Right lobe of liver (tissue), 6 donors: ENCODE results near the gene UBE2N. TPM values are rescaled to one million over a fixed set of nuclear protein-coding genes. Genes with fewer than 3 reads are reported as not detected.

Source experiments
- ATAC-seq, 4 donors: fragments of 200-7000 bp; cut with Tn5 transposase; one replicate each; pipeline ENCODE4 v1.9.1; 2020; ENCODE audit warnings: mild to moderate bottlenecking in 4 of 4, moderate library complexity in 4 of 4
- DNase-seq, 3 donors: peaks; one replicate each; pipeline ENCODE4 v3.0.0-alpha.2; 2020
- H3K27ac ChIP-seq, 3 donors: fragments of 200-600 bp; one replicate each; pipeline ENCODE4 v1.8.0; 2022
- H3K27me3 ChIP-seq, 2 donors: fragments of 200-600 bp; one replicate each; pipeline ENCODE4 v1.8.0; 2022
- H3K36me3 ChIP-seq, 4 donors: fragments of 200-600 bp; sonication (generic) in 1 of 4; one replicate each; pipeline versions ENCODE4 v1.5.1 to v1.8.0; 2017 to 2022; ENCODE audit warnings: control low read depth in 1 of 4
- H3K4me1 ChIP-seq, 4 donors: fragments of 200-600 bp; sonication (generic) in 1 of 4; one replicate each; pipeline versions ENCODE4 v1.5.1 to v1.8.0; 2017 to 2022; ENCODE audit warnings: control low read depth in 1 of 4
- H3K4me3 ChIP-seq, 3 donors: fragments of 200-600 bp; one replicate each; pipeline ENCODE4 v1.8.0; 2022
- H3K9me3 ChIP-seq, 4 donors: fragments of 200-600 bp; sonication (generic) in 1 of 4; one replicate each; pipeline versions ENCODE4 v1.5.1 to v1.8.0; 2017 to 2022; ENCODE audit warnings: control low read depth in 1 of 4
- CTCF ChIP-seq, 4 donors: fragments of 200-600 bp in 3 of 4; fragments of 450-650 bp in 1 of 4; IDR thresholded peaks; one replicate each; pipeline versions ENCODE4 v1.5.1 to v1.8.0; 2016 to 2022; ENCODE audit warnings: antibody characterized with exemption in 4 of 4, mild to moderate bottlenecking in 2 of 4
- POLR2A ChIP-seq: fragments of 450-650 bp; IDR thresholded peaks from one replicate; pipeline ENCODE4 v1.6.1; 2017; ENCODE audit warnings: antibody characterized with exemption, mild to moderate bottlenecking
- WGBS: methylation state at CpG from one replicate; pipeline ENCODE4 v1.1.6; 2018; ENCODE audit warnings: low coverage, low lambda C conversion rate; ENCODE audit not compliant: insufficient coverage; ENCODE audit errors: missing lambda C conversion rate; 5-methylcytosine and 5-hydroxymethylcytosine counted together
- intact Hi-C, 2 donors: fragments of 100-400 bp; cut with DNase I; formaldehyde crosslinking; loops; one replicate each; pipeline versions ENCODE4 v1.11.2 to v1.14.1; 2022
- total RNA-seq, 6 experiments: library from RNA; depleted of rRNA in 2 of 6; stranded (reverse); fragments of >200 nt in 2 of 6; fragmentation: NEBNext Ultra II Directional in 3 of 6; extraction: Animal tissue kit (Norgen Biotek cat#: 25700) in 3 of 6; gene quantifications; one replicate each; pipeline versions ENCODE4 v1.1.0 to v1.2.4, GENCODE V29; 2016 to 2023
- donor health status: DM: no; HTN: yes; CAD: no.
- donor health status: DM: no; HTN: no; CAD: no.
- donor health status: DM: no; HTN: no; CAD: no.
- donor health status: DM: no; HTN: yes; CAD: no.
- donor health status: DM: no; HTN: yes; CAD: no.

The UBE2N gene
- total RNA-seq, 6 experiments from 2014 or later, result 22.0 to 36.2 (median 28.6) TPM

GRCh38 chr12:93466625-93467350 is 25.0 kb upstream of the UBE2N start:
- intact Hi-C loops, result no loop called here
- no peak for ATAC-seq
- Histone ChIP-seq H3K4me1 (peaks cover 0 to 17% (median 2%) of the 10 kb centered on the region in 4 donors), H3K36me3 (peaks cover 0 to 4% (median 0%) of the 10 kb centered on the region in 4 donors), H3K9me3 (no peaks in the 10 kb centered on the region), H3K4me3 (peak overlapping the region in 2 of 3 donors; percentile 70 to 95), H3K27me3 (no peaks in the 10 kb centered on the region), H3K27ac (no peak overlapping the region)
- TF ChIP-seq POLR2A (no peak), CTCF (IDR thresholded peaks at IDR 0.05) (no peak)
- no peak for DNase-seq
- 84% methylated on average over 9 of the region's 9 CpGs for WGBS

DNA sequence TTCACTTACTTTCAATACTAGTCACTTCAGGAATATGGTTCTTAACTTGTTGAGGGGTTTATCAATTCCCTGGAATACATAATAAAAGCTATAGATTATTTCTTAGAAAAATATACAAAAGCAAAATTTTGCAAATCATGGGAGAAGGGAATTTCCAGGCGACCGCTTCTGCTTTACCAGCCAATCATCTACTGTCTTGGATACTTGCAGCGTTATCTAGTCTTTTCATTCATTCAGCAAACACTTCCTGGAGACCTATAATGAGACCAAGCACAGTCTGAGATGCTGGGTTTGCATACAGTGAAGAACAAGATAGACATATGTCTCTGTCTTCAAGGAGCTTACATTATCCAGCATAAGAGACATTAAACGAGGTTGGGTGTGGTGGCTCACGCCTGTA is 24.1 kb upstream of the UBE2N start:
- Histone ChIP-seq H3K36me3 (peaks cover 0 to 2% (median 0%) of the 10 kb centered on the region in 4 donors), H3K27ac (no peak overlapping the region), H3K27me3 (no peaks in the 10 kb centered on the region), H3K4me1 (peaks cover 0 to 17% (median 2%) of the 10 kb centered on the region in 4 donors), H3K9me3 (no peaks in the 10 kb centered on the region), H3K4me3 (no peak overlapping the region)
- intact Hi-C loops, result no loop called here
- TF ChIP-seq CTCF (IDR thresholded peaks at IDR 0.05) (no peak), POLR2A (no peak)
- no peak for DNase-seq
- no peak for ATAC-seq
- 89% methylated on average over 5 of the region's 5 CpGs for WGBS

GRCh38 chr12:93461503-93461902 is 19.8 kb upstream of the UBE2N start:
- Histone ChIP-seq H3K4me3 (no peak overlapping the region), H3K27ac (no peak overlapping the region), H3K9me3 (no peaks in the 10 kb centered on the region), H3K36me3 (no peaks in the 10 kb centered on the region), H3K4me1 (no peaks in the 10 kb centered on the region), H3K27me3 (no peaks in the 10 kb centered on the region)
- TF ChIP-seq CTCF (IDR thresholded peaks at IDR 0.05), result no peak
- TF ChIP-seq POLR2A, result no peak
- 50% methylated on average over 3 of the region's 3 CpGs for WGBS
- ATAC-seq (no peak), DNase-seq (no peak)
- intact Hi-C loops, result no loop called here

DNA sequence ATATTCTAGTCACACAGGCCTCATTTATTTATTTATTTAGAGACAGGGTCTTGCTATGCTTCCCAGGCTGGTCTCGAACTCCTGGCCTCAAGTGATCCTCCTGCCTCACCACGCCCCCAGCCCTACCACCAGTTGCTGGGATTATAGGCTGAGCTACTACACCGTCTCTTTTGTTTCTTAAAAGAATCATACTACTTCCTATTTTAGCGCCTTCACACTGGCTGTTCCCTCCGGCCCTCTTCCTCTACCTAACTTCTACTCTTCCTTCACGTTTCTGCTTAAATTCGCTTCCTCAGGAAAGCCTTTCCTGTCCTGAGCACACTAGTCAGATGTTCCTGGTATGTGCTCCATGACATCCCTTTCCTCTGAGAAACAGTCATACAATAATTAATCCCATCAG is 19.2 kb upstream of the UBE2N start:
- 44% methylated on average over 7 of the region's 7 CpGs for WGBS
- intact Hi-C loops, result no loop called here

More for the DNA sequence above, 19.2 kb upstream of the UBE2N start:
- H3K27ac ChIP-seq, result no peak overlapping the region
- no peaks in the 10 kb centered on the region for H3K4me1 ChIP-seq
- no peaks in the 10 kb centered on the region for H3K27me3 ChIP-seq
- no peak for DNase-seq
- no peaks in the 10 kb centered on the region for H3K36me3 ChIP-seq
- no peaks in the 10 kb centered on the region for H3K9me3 ChIP-seq
- H3K4me3 ChIP-seq, result no peak overlapping the region
- no peak for TF ChIP-seq POLR2A
- no peak for TF ChIP-seq CTCF (IDR thresholded peaks at IDR 0.05)
- ATAC-seq, result peak in 2 of 4 donors; percentile 32 to 36
